CD8-positive, alpha-beta memory T cell (primary cell): Measurements from ENCODE around the gene UGT1A7. TPM values are rescaled to one million over a fixed set of nuclear protein-coding genes. Genes with fewer than 3 reads are reported as not detected.
"Not testable (repeated sequence)": the region's sequence is repeated elsewhere in the genome, so short reads cannot be mapped to it uniquely, and the experiment has no call there.

Experiments
- CTCF ChIA-PET: fragments of 350-600 bp; sonication (Branson Sonifier 250); formaldehyde crosslinking; loops from one replicate; lab custom pipeline; 2021; ENCODE audit warnings: antibody characterized with exemption; lab: Charles Lee
- POLR2A ChIA-PET: fragments of 350-600 bp; sonication (Branson Sonifier 250); formaldehyde crosslinking; loops from one replicate; lab custom pipeline; 2021; ENCODE audit warnings: antibody characterized with exemption; lab: Charles Lee
- DNase-seq, 5 donors: peaks; one replicate each; pipeline versions ENCODE4 v3.0.0 to v3.0.0-alpha.2; 2020 to 2022; ENCODE audit warnings: mixed read lengths in 1 of 5
- H3K27ac ChIP-seq: one replicate; pipeline ENCODE4 v1.7.0; 2013; ENCODE audit warnings: low read depth, mild to moderate bottlenecking, low read length, moderate library complexity
- H3K27me3 ChIP-seq: 2 replicates; pipeline ENCODE4 v1.7.0; 2013; ENCODE audit warnings: low read length, mild to moderate bottlenecking; ENCODE audit not compliant: insufficient read depth, poor library complexity, severe bottlenecking
- H3K36me3 ChIP-seq: 2 replicates; pipeline ENCODE4 v1.7.0; 2013; ENCODE audit warnings: mild to moderate bottlenecking, low read length, moderate library complexity; ENCODE audit not compliant: insufficient read depth
- H3K4me1 ChIP-seq: 2 replicates; pipeline ENCODE4 v1.7.0; 2013; ENCODE audit warnings: mild to moderate bottlenecking, low read length, moderate library complexity; ENCODE audit not compliant: insufficient read depth
- H3K4me3 ChIP-seq: 2 replicates; pipeline ENCODE4 v1.7.0; 2013; ENCODE audit warnings: mild to moderate bottlenecking, low read length
- H3K9me3 ChIP-seq: 2 replicates; pipeline ENCODE4 v1.7.0; 2013; ENCODE audit warnings: mild to moderate bottlenecking, low read length
- H3K27ac Mint-ChIP-seq, 8 donors: one replicate each; pipeline ENCODE4 v1.8.0; 2020 to 2021; ENCODE audit warnings: mixed read lengths in 8 of 8, mild to moderate bottlenecking in 6 of 8, inconsistent platforms in 3 of 8, moderate library complexity in 3 of 8
- H3K27me3 Mint-ChIP-seq, 2 donors: one replicate each; pipeline ENCODE4 v1.8.0; 2020 to 2021; ENCODE audit warnings: mixed read lengths in 2 of 2, mild to moderate bottlenecking in 1 of 2, moderate library complexity in 1 of 2
- H3K36me3 Mint-ChIP-seq, 3 donors: one replicate each; pipeline ENCODE4 v1.8.0; 2020 to 2021; ENCODE audit warnings: mixed read lengths in 3 of 3, inconsistent platforms in 1 of 3, mild to moderate bottlenecking in 1 of 3
- H3K4me1 Mint-ChIP-seq, 3 donors: one replicate each; pipeline ENCODE4 v1.8.0; 2020 to 2021; ENCODE audit warnings: mixed read lengths in 3 of 3, inconsistent platforms in 1 of 3, mild to moderate bottlenecking in 1 of 3
- H3K4me3 Mint-ChIP-seq, 7 donors: one replicate each; pipeline ENCODE4 v1.8.0; 2020 to 2021; ENCODE audit warnings: mixed read lengths in 7 of 7, mild to moderate bottlenecking in 6 of 7, moderate library complexity in 4 of 7, inconsistent platforms in 2 of 7
- H3K9me3 Mint-ChIP-seq, 5 donors: one replicate each; pipeline ENCODE4 v1.8.0; 2020 to 2022; ENCODE audit warnings: mixed read lengths in 5 of 5, mild to moderate bottlenecking in 3 of 5, moderate library complexity in 2 of 5, inconsistent platforms in 1 of 5
- polyA plus RNA-seq: library from polyadenylated mRNA; unstranded; fragments of 300-500 nt; fragmentation: Illumina TruSeq; gene quantifications from one replicate; pipeline ENCODE4 v1.2.3, GENCODE V29; 2021
- total RNA-seq, 2 experiments: library from RNA; stranded (reverse); gene quantifications; one replicate each; pipeline ENCODE4 v1.2.3, GENCODE V29; 2021

The UGT1A7 gene
- total and polyA plus RNA-seq, 3 experiments from 2014 or later = not detected

GRCh38 chr2:233728723-233729301 lies 47.1 kb downstream of the UGT1A7 start, which contains the start of gene UGT1A3:
Gene UGT1A3, plus strand, starts transcription at chr2:233729042. Its CDS starts 85 bp downstream, at chr2:233729127.
- Mint-ChIP-seq H3K9me3 (peaks cover 0 to 3% (median 0%) of the 10 kb centered on the region in 5 donors), H3K4me1 (no peaks in the 10 kb centered on the region), H3K27ac (no peak within 1 kb of the TSS), H3K4me3 (no peak within 1 kb of the TSS), H3K27me3 (peaks cover 14 to 33% of the 10 kb centered on the region in 2 donors), H3K36me3 (no peaks in the 10 kb centered on the region)
- no peaks in the 10 kb centered on the region for H3K4me1 ChIP-seq
- no peak within 1 kb of the TSS for H3K27ac ChIP-seq
- ChIA-PET POLR2A (no interaction called here), CTCF (interaction anchor here (0.7 kb wide), 1 partner anchor 17 kb away, joined by 3 read pairs; no protein-coding TSS in a partner anchor)
- DNase-seq = no peak
- H3K9me3 ChIP-seq = no peaks in the 10 kb centered on the region
- H3K4me3 ChIP-seq = no peak within 1 kb of the TSS
- no peaks in the 10 kb centered on the region for H3K27me3 ChIP-seq
- H3K36me3 ChIP-seq = no peaks in the 10 kb centered on the region

- not testable (repeated sequence) for H3K36me3 Mint-ChIP-seq
Observed at GRCh38 chr2:233736868-233737653, 55.4 kb downstream of the UGT1A7 start.

GRCh38 chr2:233740870-233741269 lies 59.2 kb downstream of the UGT1A7 start:
- POLR2A ChIA-PET = no interaction called here
- Mint-ChIP-seq H3K4me1 (no peaks in the 10 kb centered on the region), H3K36me3 (peaks cover 0 to 4% (median 2%) of the 10 kb centered on the region in 3 donors), H3K4me3 (no peak overlapping the region), H3K9me3 (no peaks in the 10 kb centered on the region), H3K27me3 (peaks cover 21 to 48% of the 10 kb centered on the region in 2 donors), H3K27ac (no peak overlapping the region)
- H3K4me1 ChIP-seq = no peaks in the 10 kb centered on the region
- H3K9me3 ChIP-seq = no peaks in the 10 kb centered on the region
- no peaks in the 10 kb centered on the region for H3K36me3 ChIP-seq
- CTCF ChIA-PET = no interaction called here
- H3K27ac ChIP-seq = no peak overlapping the region
- H3K27me3 ChIP-seq = no peaks in the 10 kb centered on the region
- no peak for DNase-seq
- H3K4me3 ChIP-seq = no peak overlapping the region

More at GRCh38 chr2:233736868-233737653, 55.4 kb downstream of the UGT1A7 start:
- H3K9me3 Mint-ChIP-seq, DNase-seq, H3K27ac Mint-ChIP-seq, H3K36me3 ChIP-seq, H3K27ac ChIP-seq, H3K27me3 ChIP-seq, H3K9me3 ChIP-seq, H3K4me1 Mint-ChIP-seq, H3K4me3 ChIP-seq, H3K4me1 ChIP-seq, POLR2A ChIA-PET, H3K4me3 Mint-ChIP-seq, CTCF ChIA-PET: not testable (repeated sequence)
- H3K27me3 Mint-ChIP-seq = peaks cover 32 to 47% of the 10 kb centered on the region in 2 donors

- Mint-ChIP-seq H3K4me3 (no peak overlapping the region), H3K27ac (no peak overlapping the region), H3K27me3 (peaks cover 21 to 50% of the 10 kb centered on the region in 2 donors), H3K36me3 (no peaks in the 10 kb centered on the region), H3K9me3 (no peaks in the 10 kb centered on the region), H3K4me1 (no peaks in the 10 kb centered on the region)
- ChIA-PET CTCF (no interaction called here), POLR2A (no interaction called here)
- H3K9me3 ChIP-seq = no peaks in the 10 kb centered on the region
- no peaks in the 10 kb centered on the region for H3K4me1 ChIP-seq
- H3K27me3 ChIP-seq = no peaks in the 10 kb centered on the region
- no peaks in the 10 kb centered on the region for H3K36me3 ChIP-seq
- H3K27ac ChIP-seq = no peak overlapping the region
- no peak for DNase-seq
- no peak overlapping the region for H3K4me3 ChIP-seq
Observed at GRCh38 chr2:233743464-233744259, 62.0 kb downstream of the UGT1A7 start.

GRCh38 chr2:233745073-233745755 lies 63.5 kb downstream of the UGT1A7 start:
- Mint-ChIP-seq H3K4me1 (no peaks in the 10 kb centered on the region), H3K27me3 (peaks cover 18 to 55% of the 10 kb centered on the region in 2 donors), H3K9me3 (peaks cover 0 to 5% (median 4%) of the 10 kb centered on the region in 5 donors), H3K27ac (no peak overlapping the region), H3K36me3 (no peaks in the 10 kb centered on the region), H3K4me3 (no peak overlapping the region)
- Histone ChIP-seq H3K4me3 (no peak overlapping the region), H3K27me3 (no peaks in the 10 kb centered on the region), H3K4me1 (no peaks in the 10 kb centered on the region), H3K27ac (no peak overlapping the region), H3K36me3 (no peaks in the 10 kb centered on the region), H3K9me3 (no peaks in the 10 kb centered on the region)
- POLR2A ChIA-PET = no interaction called here
- CTCF ChIA-PET = no interaction called here
- no peak for DNase-seq

GRCh38 chr2:233745838-233746237 lies 64.1 kb downstream of the UGT1A7 start:
- CTCF ChIA-PET, POLR2A ChIA-PET, H3K4me1 ChIP-seq, H3K4me3 ChIP-seq, H3K27ac ChIP-seq, H3K36me3 Mint-ChIP-seq, H3K9me3 ChIP-seq, DNase-seq, H3K4me1 Mint-ChIP-seq, H3K36me3 ChIP-seq, H3K27me3 ChIP-seq, H3K9me3 Mint-ChIP-seq, H3K27ac Mint-ChIP-seq, H3K4me3 Mint-ChIP-seq: not testable (repeated sequence)
- H3K27me3 Mint-ChIP-seq = peaks cover 18 to 55% of the 10 kb centered on the region in 2 donors

- Mint-ChIP-seq H3K9me3 (peaks cover 7 to 16% (median 12%) of the 10 kb centered on the region in 5 donors), H3K27me3 (peaks cover 11 to 59% of the 10 kb centered on the region in 2 donors)
- H3K27ac ChIP-seq = no peak overlapping the region
Observed at GRCh38 chr2:233746475-233747282, 65.0 kb downstream of the UGT1A7 start.

More at GRCh38 chr2:233746475-233747282, 65.0 kb downstream of the UGT1A7 start:
- Histone ChIP-seq H3K4me3 (no peak overlapping the region), H3K4me1 (no peaks in the 10 kb centered on the region), H3K27me3 (no peaks in the 10 kb centered on the region), H3K9me3 (no peaks in the 10 kb centered on the region), H3K36me3 (no peaks in the 10 kb centered on the region)
- peaks cover 0 to 8% (median 0%) of the 10 kb centered on the region in 3 donors for H3K36me3 Mint-ChIP-seq
- ChIA-PET POLR2A (no interaction called here), CTCF (no interaction called here)
- DNase-seq = no peak
- H3K4me1 Mint-ChIP-seq = no peaks in the 10 kb centered on the region
- no peak overlapping the region for H3K27ac Mint-ChIP-seq
- H3K4me3 Mint-ChIP-seq = no peak overlapping the region
